Prostate gland (tissue), 2 donors: ENCODE results near the gene KRT76.

ENCODE experiments used
- POLR2A ChIP-seq: fragments of 450-650 bp; IDR thresholded peaks from one replicate; pipeline ENCODE4 v1.6.1; 2016; ENCODE audit warnings: antibody characterized with exemption, mild to moderate bottlenecking
- POLR2AphosphoS5 ChIP-seq: sonication (generic); formaldehyde crosslinking; IDR thresholded peaks from one replicate; pipeline ENCODE4 v1.6.1; 2017; ENCODE audit warnings: antibody characterized with exemption
- TF ChIP-seq, protein P1 (sequence below), 4 experiments: fragments of 200-600 bp in 2 of 4; fragments of 450-650 bp in 2 of 4; sonication (generic) in 2 of 4; IDR thresholded peaks; 1 replicate in 3 of 4; 2 replicates in 1 of 4; pipeline ENCODE4 v1.5.1; 2016 to 2019; ENCODE audit warnings: antibody characterized with exemption in 4 of 4, mild to moderate bottlenecking in 2 of 4, moderate library complexity in 2 of 4

DNA sequence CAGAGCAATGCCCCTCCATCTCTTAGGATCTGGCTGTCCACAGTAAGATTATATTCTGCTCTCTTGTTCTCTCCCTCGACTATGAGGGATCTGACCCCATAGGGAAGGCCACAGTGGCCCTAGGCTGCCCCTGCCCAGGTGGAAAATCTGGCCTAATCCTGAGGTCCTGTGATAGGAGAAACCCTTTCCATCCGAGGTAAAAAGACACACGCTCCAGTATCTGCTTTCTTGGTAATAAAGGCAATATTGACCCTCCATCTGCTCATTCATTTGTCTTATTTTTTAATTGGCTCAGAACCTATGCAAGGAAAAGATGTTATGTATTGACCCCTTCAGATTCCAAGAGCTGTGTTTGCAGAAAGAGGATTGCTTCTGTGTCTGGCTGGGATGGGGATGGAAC, 9.7 kb downstream of the KRT76 start:
- TF ChIP-seq, protein P1, sequence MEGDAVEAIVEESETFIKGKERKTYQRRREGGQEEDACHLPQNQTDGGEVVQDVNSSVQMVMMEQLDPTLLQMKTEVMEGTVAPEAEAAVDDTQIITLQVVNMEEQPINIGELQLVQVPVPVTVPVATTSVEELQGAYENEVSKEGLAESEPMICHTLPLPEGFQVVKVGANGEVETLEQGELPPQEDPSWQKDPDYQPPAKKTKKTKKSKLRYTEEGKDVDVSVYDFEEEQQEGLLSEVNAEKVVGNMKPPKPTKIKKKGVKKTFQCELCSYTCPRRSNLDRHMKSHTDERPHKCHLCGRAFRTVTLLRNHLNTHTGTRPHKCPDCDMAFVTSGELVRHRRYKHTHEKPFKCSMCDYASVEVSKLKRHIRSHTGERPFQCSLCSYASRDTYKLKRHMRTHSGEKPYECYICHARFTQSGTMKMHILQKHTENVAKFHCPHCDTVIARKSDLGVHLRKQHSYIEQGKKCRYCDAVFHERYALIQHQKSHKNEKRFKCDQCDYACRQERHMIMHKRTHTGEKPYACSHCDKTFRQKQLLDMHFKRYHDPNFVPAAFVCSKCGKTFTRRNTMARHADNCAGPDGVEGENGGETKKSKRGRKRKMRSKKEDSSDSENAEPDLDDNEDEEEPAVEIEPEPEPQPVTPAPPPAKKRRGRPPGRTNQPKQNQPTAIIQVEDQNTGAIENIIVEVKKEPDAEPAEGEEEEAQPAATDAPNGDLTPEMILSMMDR (IDR thresholded peaks at IDR 0.05): no peak
- no peak for TF ChIP-seq POLR2A
- TF ChIP-seq POLR2AphosphoS5: no peak
